Stomach (tissue), 4 donors: ENCODE measurements around the gene TBPL1.

Experiments used
- CTCF ChIP-seq, 7 experiments: fragments of 450-650 bp in 4 of 7; fragments of 200-600 bp in 3 of 7; sonication (generic) in 3 of 7; IDR thresholded peaks; one replicate each; pipeline ENCODE4 v1.5.1; 2016 to 2019; ENCODE audit warnings: antibody characterized with exemption in 7 of 7, control low read depth in 2 of 7, mild to moderate bottlenecking in 1 of 7
- EP300 ChIP-seq: sonication (generic); formaldehyde crosslinking; IDR thresholded peaks from one replicate; pipeline ENCODE4 v1.6.1; 2017; ENCODE audit warnings: antibody characterized with exemption

- no peak for TF ChIP-seq CTCF (IDR thresholded peaks at IDR 0.05)
- TF ChIP-seq EP300, result no peak
Observed at GRCh38 chr6:134004714-134005113, 51.7 kb downstream of the TBPL1 start.
